HepG2 (cell line): ENCODE measurements around the gene ARHGEF26. TPM values are rescaled to one million over a fixed set of nuclear protein-coding genes. Genes with fewer than 3 reads are reported as not detected.

ENCODE experiments used
- PCBP2 ChIP-seq: fragments of 200-400 bp; formaldehyde crosslinking; optimal IDR thresholded peaks from 2 replicates; pipeline ENCODE3; 2018; ENCODE audit warnings: low read length, low read depth; ENCODE audit not compliant: poor library complexity, severe bottlenecking
- PLRG1 ChIP-seq: fragments of 450-650 bp; conservative IDR thresholded peaks from 2 replicates; pipeline ENCODE4 v1.6.1; 2016
- REPIN1 ChIP-seq: sonication (generic); formaldehyde crosslinking; IDR thresholded peaks from 2 replicates; pipeline ENCODE4 v1.8.0; 2022; ENCODE audit warnings: missing genetic modification reagents, low read depth, mild to moderate bottlenecking, borderline replicate concordance
- SNRNP70 ChIP-seq: fragments of 200-400 bp; formaldehyde crosslinking; IDR thresholded peaks from 2 replicates; pipeline ENCODE4 v1.6.1; 2017; ENCODE audit warnings: mild to moderate bottlenecking, low read depth, low read length, moderate library complexity
- ZBTB3 ChIP-seq: sonication (generic); formaldehyde crosslinking; IDR thresholded peaks from 2 replicates; pipeline ENCODE4 v1.4.0; 2020; ENCODE audit warnings: low read depth, mild to moderate bottlenecking, moderate library complexity, missing genetic modification reagents, borderline replicate concordance
- ZFY ChIP-seq: sonication (generic); formaldehyde crosslinking; IDR thresholded peaks from 2 replicates; pipeline ENCODE4 v1.4.0; 2020; ENCODE audit warnings: missing genetic modification reagents
- ZNF460 ChIP-seq: sonication (generic); formaldehyde crosslinking; IDR thresholded peaks from 2 replicates; pipeline ENCODE4 v1.5.1; 2020; ENCODE audit warnings: missing genetic modification reagents, mild to moderate bottlenecking, borderline replicate concordance
- polyA plus RNA-seq, 8 experiments: library from polyadenylated mRNA; depleted of rRNA in 3 of 8; stranded (reverse) in 7 of 8; unstranded in 1 of 8; fragments of >200 nt; fragmentation: Illumina TruSeq in 4 of 8; extraction: Trizol in 4 of 8; gene quantifications; 2 replicates each; pipeline versions ENCODE4 v1.2.1 to v1.2.3, GENCODE V29; 2011 to 2016; ENCODE audit warnings: low read depth in 4 of 8, missing spikeins in 1 of 8, mixed read lengths in 1 of 8; ENCODE audit not compliant: insufficient read depth in 1 of 8
- total RNA-seq, 5 experiments: library from RNA; depleted of rRNA; stranded (reverse); fragments of >200 nt; fragmentation: Illumina TruSeq; extraction: Trizol; gene quantifications; 2 replicates each; pipeline ENCODE4 v1.2.3, GENCODE V29; 2016; ENCODE audit warnings: low read depth in 1 of 5
- TF ChIP-seq, protein P1 (sequence below): sonication (generic); formaldehyde crosslinking; IDR thresholded peaks from 2 replicates; pipeline ENCODE4 v1.5.1; 2020; ENCODE audit warnings: mild to moderate bottlenecking, missing genetic modification reagents, borderline replicate concordance
- TF ChIP-seq, protein P2 (sequence below), 2 experiments: sonication (generic) in 1 of 2; formaldehyde crosslinking in 1 of 2; IDR thresholded peaks; 2 replicates each; pipeline versions ENCODE4 v1.6.1 to v1.9.0; 2014 to 2022; ENCODE audit warnings: antibody characterized with exemption in 1 of 2, borderline replicate concordance in 1 of 2, inconsistent platforms in 1 of 2, low read depth in 1 of 2, missing genetic modification reagents in 1 of 2
- TF ChIP-seq, protein P3 (sequence below): sonication (generic); formaldehyde crosslinking; conservative IDR thresholded peaks from 2 replicates; pipeline ENCODE4 v1.4.0; 2020; ENCODE audit warnings: mild to moderate bottlenecking, missing genetic modification reagents, moderate library complexity
- TF ChIP-seq, protein P4 (sequence below): fragments of 450-650 bp; IDR thresholded peaks from 2 replicates; pipeline ENCODE4 v1.6.1; 2017

ARHGEF26 gene
- total and polyA plus RNA-seq, 2 of the 13 experiments (the other 11 are each of a cell fraction or from before 2014, with no cell fraction given), result 0.74 to 6.1 TPM

DNA sequence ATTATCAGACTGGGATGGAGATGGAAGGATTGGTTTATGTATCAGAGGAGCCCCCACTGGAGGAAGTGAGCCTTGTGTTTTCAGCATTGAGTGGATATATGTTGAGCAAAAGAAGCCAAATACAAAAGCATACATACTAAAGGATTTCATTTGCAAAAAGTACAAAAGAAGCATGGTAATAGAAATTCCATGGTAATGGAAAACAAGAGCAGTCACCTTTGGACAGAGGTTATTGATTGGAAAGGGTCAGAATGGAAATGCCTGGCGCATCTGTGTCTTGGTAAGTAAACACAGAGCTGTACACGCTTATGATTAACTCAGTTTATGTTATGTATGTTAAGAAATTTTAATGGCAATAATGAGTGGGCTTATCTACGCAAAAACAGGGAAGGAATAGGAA lies 130.4 kb downstream of the ARHGEF26 start (continued):
- TF ChIP-seq, protein P1, sequence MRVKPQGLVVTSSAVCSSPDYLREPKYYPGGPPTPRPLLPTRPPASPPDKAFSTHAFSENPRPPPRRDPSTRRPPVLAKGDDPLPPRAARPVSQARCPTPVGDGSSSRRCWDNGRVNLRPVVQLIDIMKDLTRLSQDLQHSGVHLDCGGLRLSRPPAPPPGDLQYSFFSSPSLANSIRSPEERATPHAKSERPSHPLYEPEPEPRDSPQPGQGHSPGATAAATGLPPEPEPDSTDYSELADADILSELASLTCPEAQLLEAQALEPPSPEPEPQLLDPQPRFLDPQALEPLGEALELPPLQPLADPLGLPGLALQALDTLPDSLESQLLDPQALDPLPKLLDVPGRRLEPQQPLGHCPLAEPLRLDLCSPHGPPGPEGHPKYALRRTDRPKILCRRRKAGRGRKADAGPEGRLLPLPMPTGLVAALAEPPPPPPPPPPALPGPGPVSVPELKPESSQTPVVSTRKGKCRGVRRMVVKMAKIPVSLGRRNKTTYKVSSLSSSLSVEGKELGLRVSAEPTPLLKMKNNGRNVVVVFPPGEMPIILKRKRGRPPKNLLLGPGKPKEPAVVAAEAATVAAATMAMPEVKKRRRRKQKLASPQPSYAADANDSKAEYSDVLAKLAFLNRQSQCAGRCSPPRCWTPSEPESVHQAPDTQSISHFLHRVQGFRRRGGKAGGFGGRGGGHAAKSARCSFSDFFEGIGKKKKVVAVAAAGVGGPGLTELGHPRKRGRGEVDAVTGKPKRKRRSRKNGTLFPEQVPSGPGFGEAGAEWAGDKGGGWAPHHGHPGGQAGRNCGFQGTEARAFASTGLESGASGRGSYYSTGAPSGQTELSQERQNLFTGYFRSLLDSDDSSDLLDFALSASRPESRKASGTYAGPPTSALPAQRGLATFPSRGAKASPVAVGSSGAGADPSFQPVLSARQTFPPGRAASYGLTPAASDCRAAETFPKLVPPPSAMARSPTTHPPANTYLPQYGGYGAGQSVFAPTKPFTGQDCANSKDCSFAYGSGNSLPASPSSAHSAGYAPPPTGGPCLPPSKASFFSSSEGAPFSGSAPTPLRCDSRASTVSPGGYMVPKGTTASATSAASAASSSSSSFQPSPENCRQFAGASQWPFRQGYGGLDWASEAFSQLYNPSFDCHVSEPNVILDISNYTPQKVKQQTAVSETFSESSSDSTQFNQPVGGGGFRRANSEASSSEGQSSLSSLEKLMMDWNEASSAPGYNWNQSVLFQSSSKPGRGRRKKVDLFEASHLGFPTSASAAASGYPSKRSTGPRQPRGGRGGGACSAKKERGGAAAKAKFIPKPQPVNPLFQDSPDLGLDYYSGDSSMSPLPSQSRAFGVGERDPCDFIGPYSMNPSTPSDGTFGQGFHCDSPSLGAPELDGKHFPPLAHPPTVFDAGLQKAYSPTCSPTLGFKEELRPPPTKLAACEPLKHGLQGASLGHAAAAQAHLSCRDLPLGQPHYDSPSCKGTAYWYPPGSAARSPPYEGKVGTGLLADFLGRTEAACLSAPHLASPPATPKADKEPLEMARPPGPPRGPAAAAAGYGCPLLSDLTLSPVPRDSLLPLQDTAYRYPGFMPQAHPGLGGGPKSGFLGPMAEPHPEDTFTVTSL (CRISPR knock-in tag), result peak; percentile 93
- TF ChIP-seq ZFY (CRISPR knock-in tag) (no peak), ZBTB3 (CRISPR knock-in tag) (no peak), SNRNP70 (no peak), REPIN1 (CRISPR knock-in tag) (peak; percentile 59; the same call in 1 of the 2 replicates), ZNF460 (no peak), PCBP2 (no peak), PLRG1 (no peak)
- TF ChIP-seq, protein P2, sequence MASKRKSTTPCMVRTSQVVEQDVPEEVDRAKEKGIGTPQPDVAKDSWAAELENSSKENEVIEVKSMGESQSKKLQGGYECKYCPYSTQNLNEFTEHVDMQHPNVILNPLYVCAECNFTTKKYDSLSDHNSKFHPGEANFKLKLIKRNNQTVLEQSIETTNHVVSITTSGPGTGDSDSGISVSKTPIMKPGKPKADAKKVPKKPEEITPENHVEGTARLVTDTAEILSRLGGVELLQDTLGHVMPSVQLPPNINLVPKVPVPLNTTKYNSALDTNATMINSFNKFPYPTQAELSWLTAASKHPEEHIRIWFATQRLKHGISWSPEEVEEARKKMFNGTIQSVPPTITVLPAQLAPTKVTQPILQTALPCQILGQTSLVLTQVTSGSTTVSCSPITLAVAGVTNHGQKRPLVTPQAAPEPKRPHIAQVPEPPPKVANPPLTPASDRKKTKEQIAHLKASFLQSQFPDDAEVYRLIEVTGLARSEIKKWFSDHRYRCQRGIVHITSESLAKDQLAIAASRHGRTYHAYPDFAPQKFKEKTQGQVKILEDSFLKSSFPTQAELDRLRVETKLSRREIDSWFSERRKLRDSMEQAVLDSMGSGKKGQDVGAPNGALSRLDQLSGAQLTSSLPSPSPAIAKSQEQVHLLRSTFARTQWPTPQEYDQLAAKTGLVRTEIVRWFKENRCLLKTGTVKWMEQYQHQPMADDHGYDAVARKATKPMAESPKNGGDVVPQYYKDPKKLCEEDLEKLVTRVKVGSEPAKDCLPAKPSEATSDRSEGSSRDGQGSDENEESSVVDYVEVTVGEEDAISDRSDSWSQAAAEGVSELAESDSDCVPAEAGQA (IDR thresholded peaks at IDR 0.05; ENCODE audit: low read depth), result no peak
- TF ChIP-seq, protein P2 (CRISPR knock-in tag; IDR thresholded peaks at IDR 0.05; ENCODE audit: borderline replicate concordance), result no peak
- TF ChIP-seq, protein P3, sequence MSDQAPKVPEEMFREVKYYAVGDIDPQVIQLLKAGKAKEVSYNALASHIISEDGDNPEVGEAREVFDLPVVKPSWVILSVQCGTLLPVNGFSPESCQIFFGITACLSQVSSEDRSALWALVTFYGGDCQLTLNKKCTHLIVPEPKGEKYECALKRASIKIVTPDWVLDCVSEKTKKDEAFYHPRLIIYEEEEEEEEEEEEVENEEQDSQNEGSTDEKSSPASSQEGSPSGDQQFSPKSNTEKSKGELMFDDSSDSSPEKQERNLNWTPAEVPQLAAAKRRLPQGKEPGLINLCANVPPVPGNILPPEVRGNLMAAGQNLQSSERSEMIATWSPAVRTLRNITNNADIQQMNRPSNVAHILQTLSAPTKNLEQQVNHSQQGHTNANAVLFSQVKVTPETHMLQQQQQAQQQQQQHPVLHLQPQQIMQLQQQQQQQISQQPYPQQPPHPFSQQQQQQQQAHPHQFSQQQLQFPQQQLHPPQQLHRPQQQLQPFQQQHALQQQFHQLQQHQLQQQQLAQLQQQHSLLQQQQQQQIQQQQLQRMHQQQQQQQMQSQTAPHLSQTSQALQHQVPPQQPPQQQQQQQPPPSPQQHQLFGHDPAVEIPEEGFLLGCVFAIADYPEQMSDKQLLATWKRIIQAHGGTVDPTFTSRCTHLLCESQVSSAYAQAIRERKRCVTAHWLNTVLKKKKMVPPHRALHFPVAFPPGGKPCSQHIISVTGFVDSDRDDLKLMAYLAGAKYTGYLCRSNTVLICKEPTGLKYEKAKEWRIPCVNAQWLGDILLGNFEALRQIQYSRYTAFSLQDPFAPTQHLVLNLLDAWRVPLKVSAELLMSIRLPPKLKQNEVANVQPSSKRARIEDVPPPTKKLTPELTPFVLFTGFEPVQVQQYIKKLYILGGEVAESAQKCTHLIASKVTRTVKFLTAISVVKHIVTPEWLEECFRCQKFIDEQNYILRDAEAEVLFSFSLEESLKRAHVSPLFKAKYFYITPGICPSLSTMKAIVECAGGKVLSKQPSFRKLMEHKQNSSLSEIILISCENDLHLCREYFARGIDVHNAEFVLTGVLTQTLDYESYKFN (CRISPR knock-in tag), result peak; percentile 93
- TF ChIP-seq, protein P4, sequence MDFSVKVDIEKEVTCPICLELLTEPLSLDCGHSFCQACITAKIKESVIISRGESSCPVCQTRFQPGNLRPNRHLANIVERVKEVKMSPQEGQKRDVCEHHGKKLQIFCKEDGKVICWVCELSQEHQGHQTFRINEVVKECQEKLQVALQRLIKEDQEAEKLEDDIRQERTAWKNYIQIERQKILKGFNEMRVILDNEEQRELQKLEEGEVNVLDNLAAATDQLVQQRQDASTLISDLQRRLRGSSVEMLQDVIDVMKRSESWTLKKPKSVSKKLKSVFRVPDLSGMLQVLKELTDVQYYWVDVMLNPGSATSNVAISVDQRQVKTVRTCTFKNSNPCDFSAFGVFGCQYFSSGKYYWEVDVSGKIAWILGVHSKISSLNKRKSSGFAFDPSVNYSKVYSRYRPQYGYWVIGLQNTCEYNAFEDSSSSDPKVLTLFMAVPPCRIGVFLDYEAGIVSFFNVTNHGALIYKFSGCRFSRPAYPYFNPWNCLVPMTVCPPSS, result no peak
